ENCODE results near the gene DIDO1. TPM values are rescaled to one million over a fixed set of nuclear protein-coding genes. Genes with fewer than 3 reads are reported as not detected.

Gene DIDO1
- total RNA-seq, 1 experiment from 2014 or later, result 85.9 TPM

DNA sequence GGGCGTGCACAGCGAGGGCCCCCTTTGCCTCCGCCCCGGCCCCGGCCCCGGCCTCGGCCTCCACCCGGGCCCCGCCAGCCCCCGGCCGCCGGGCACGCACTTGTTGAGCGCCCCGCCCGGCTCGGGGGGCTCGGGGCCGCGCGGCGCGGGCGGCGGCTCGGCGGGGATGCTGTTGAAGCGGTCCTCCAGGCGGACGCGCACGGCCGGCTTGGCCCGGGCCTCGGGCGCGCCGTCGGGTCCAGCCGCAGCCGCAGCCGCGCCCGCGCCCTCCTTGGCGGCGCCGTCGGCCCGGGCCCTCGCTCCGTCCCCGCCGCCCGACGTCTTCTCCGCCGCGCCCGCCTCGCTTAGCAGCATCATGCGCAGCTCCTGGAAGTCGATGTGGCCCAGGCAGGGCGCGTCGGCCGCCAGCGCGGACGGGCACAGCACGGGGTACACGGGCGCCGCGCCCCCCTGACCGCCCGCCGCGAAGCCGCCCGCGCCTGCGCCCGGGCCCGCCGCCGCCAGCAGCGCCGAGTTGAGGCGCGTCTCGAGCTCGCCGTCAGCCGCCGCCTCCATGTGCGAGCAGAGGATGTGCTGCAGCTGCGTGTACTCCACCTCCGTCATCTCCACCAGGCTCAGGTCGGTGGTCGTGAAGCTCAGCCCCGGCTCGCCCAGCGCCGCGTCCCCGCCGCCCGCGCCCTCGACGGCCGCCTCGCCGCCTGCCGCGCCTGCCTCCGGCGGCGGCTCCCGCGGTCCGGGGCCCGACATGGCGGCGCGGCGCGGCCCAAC, 65.2 kb downstream of the DIDO1 start:
- Histone ChIP-seq H3K56ac (ENCODE audit: insufficient read length, low read depth, low read length) (no peak overlapping the region), H3K4ac (ENCODE audit: low read depth, low read length) (no peak overlapping the region), H3K27me3 (ENCODE audit: insufficient read depth, low read length) (no peaks in the 10 kb centered on the region), H2BK15ac (ENCODE audit: low read depth, low read length) (no peak overlapping the region), H2BK120ac (ENCODE audit: low read depth, low read length, poor library complexity, severe bottlenecking) (no peak overlapping the region), H4K8ac (replicated peaks; ENCODE audit: insufficient read length, low read depth, low read length) (no peak overlapping the region), H2BK12ac (ENCODE audit: insufficient read length, low read depth, low read length) (no peak overlapping the region), H3T11ph (ENCODE audit: low read length) (no peak overlapping the region), H3K79me1 (ENCODE audit: insufficient read depth, low read depth, low read length, poor library complexity, severe bottlenecking) (no peaks in the 10 kb centered on the region), H4K91ac (ENCODE audit: insufficient read length, low read depth, low read length) (no peak overlapping the region), H3K4me1 (ENCODE audit: insufficient read depth, low read length) (no peaks in the 10 kb centered on the region; the same call in 1 of the 2 replicates), H2AK5ac (ENCODE audit: insufficient read length, low read length) (no peak overlapping the region), H3K23me2 (ENCODE audit: insufficient read length, low read depth, low read length, poor library complexity, severe bottlenecking) (peaks cover 3% of the 10 kb centered on the region), H3K23ac (ENCODE audit: insufficient read length, low read depth, low read length) (no peak overlapping the region), H4K20me1 (ENCODE audit: control insufficient read depth, insufficient read depth, insufficient read length) (peaks cover 2% of the 10 kb centered on the region), H2AFZ (ENCODE audit: low read length) (no peak overlapping the region), H3K18ac (ENCODE audit: insufficient read length, low read depth, low read length) (peak overlapping the region; percentile 63), H3K9me3 (ENCODE audit: control insufficient read depth, low read depth, low read length) (no peaks in the 10 kb centered on the region), H3K9ac (ENCODE audit: extremely low read depth, insufficient read length, low read length) (no peak overlapping the region), H3K27ac (ENCODE audit: insufficient read length, low read depth, low read length) (no peak overlapping the region), H3K79me2 (ENCODE audit: insufficient read depth, low read length) (no peaks in the 10 kb centered on the region), H3K14ac (ENCODE audit: insufficient read depth, low read length) (peak overlapping the region; percentile 76), H3K4me2 (ENCODE audit: insufficient read depth, insufficient read length, low read length) (peak overlapping the region; percentile 37), H2BK20ac (ENCODE audit: low read depth, low read length, poor library complexity, severe bottlenecking) (no peak overlapping the region), H4K5ac (ENCODE audit: insufficient read length, low read depth, low read length) (no peak overlapping the region), H2BK5ac (ENCODE audit: insufficient read length, low read length) (no peak overlapping the region)
- Mint-ChIP-seq H3K36me3 (ENCODE audit: insufficient read depth in 1 of 3, low read depth in 3 of 3) (peaks cover 10 to 22% (median 14%) of the 10 kb centered on the region in 3 experiments; a peak in 6 of 7 replicates), H3K9me3 (peaks cover 6 to 9% of the 10 kb centered on the region in 2 experiments), H3K4me1 (peaks cover 21 to 29% of the 10 kb centered on the region in 2 experiments), H3K27me3 (ENCODE audit: low read depth) (peaks cover 6% of the 10 kb centered on the region), H3K27ac (no peak overlapping the region), H3K4me3 (peak overlapping the region; percentile 55 to 68; a peak in 4 of 5 replicates)
- peak; percentile 43 for DNase-seq
- WGBS (ENCODE audit: extremely low coverage, insufficient read length, low lambda C conversion rate), result no CpG with 5 or more reads among the region's 129 CpGs
- TF ChIP-seq CTCF (conservative IDR thresholded peaks at IDR 0.05), result no peak
